Erythroblast (primary cell): ENCODE measurements around the gene C1orf232.

Experiments
- GATA1 ChIP-seq: IDR thresholded peaks from 2 replicates; pipeline ENCODE4 v1.6.1; 2011; ENCODE audit warnings: low read depth, mild to moderate bottlenecking, control low read depth, low read length, moderate library complexity
- POLR2A ChIP-seq: IDR thresholded peaks from 2 replicates; pipeline ENCODE4 v1.6.1; 2011; ENCODE audit warnings: mild to moderate bottlenecking, low read length

GRCh38 chr1:26145041-26145959 is 23.5 kb downstream of the C1orf232 start:
- no peak for TF ChIP-seq POLR2A
- no peak for TF ChIP-seq GATA1
